Nephron progenitor cell (in vitro differentiated cells): ENCODE results near the gene ZNF14.
"Not testable (repeated sequence)": the region's sequence is repeated elsewhere in the genome, so short reads cannot be mapped to it uniquely, and the experiment has no call there.

Experiments
- DNase-seq: peaks from one replicate; pipeline ENCODE4 v3.0.0; 2021
- H3K27ac Mint-ChIP-seq: 2 replicates; pipeline ENCODE4 v1.8.0; 2021; ENCODE audit warnings: mild to moderate bottlenecking, moderate library complexity, mixed read lengths
- H3K27me3 Mint-ChIP-seq: 2 replicates; pipeline ENCODE4 v1.8.0; 2021; ENCODE audit warnings: mild to moderate bottlenecking, low read depth, mixed read lengths; ENCODE audit not compliant: poor library complexity
- H3K36me3 Mint-ChIP-seq: 2 replicates; pipeline ENCODE4 v1.8.0; 2021; ENCODE audit warnings: low read depth, mixed read lengths
- H3K4me1 Mint-ChIP-seq: 2 replicates; pipeline ENCODE4 v1.8.0; 2021; ENCODE audit warnings: mixed read lengths
- H3K4me3 Mint-ChIP-seq: 2 replicates; pipeline ENCODE4 v1.8.0; 2021; ENCODE audit warnings: mild to moderate bottlenecking, moderate library complexity, mixed read lengths
- H3K9me3 Mint-ChIP-seq: 2 replicates; pipeline ENCODE4 v1.8.0; 2021; ENCODE audit warnings: mild to moderate bottlenecking, moderate library complexity, mixed read lengths
- CTCF ChIP-seq: fragments of 200-600 bp; sonication (generic); IDR thresholded peaks from 2 replicates; pipeline ENCODE4 v1.5.0; 2021; ENCODE audit warnings: antibody characterized with exemption

ZNF14 gene

DNA sequence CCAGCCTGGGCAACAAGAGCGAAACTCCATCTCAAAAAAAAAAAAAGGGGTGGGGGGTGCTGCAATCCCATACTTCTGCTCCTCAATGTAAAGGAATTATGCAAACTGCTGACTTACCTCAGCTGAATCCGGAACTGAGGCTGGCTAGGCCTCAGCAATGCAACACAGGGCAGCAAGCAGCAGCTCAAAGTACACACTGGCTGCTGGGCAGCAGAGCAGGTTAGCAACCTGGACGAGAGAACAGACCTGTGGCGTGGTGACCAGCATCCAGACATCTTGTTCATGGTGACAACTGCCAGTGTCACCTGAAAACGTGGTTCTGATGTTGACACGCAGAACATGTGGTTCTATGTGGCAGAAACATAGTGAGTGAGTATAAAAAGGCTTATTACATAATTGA lies 28.1 kb downstream of the ZNF14 start:
- H3K4me1 Mint-ChIP-seq: no peaks in the 10 kb centered on the region
- no peak overlapping the region for H3K27ac Mint-ChIP-seq
- no peak for TF ChIP-seq CTCF
- no peak overlapping the region for H3K4me3 Mint-ChIP-seq
- H3K36me3 Mint-ChIP-seq: peaks cover 94% of the 10 kb centered on the region
- peaks cover 5% of the 10 kb centered on the region for H3K27me3 Mint-ChIP-seq
- peaks cover 97% of the 10 kb centered on the region for H3K9me3 Mint-ChIP-seq
- DNase-seq: no peak

DNA sequence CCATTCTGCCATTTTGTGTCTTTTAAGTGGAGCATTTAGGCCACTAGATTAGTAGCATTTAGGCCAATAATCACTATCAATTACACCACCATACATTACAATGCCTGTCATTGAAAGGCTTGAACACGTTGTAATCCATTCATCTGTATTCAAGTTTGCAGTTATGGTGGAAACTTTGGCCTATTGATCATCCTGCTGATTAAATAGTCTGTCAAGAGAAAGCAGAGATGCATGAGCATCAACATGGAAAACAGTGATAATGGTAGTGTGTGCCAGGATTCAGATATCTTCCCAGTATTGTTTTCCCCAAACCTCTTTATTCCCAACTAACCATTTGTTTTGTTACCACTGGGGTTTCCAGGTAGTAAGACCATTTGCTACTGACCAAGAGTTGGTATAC lies 32.4 kb downstream of the ZNF14 start:
- peaks cover 89% of the 10 kb centered on the region for H3K9me3 Mint-ChIP-seq
- not testable (repeated sequence) for H3K27me3 Mint-ChIP-seq, H3K4me1 Mint-ChIP-seq, H3K27ac Mint-ChIP-seq, H3K4me3 Mint-ChIP-seq, DNase-seq
- peaks cover 58% of the 10 kb centered on the region for H3K36me3 Mint-ChIP-seq

GRCh38 chr19:19697589-19697988 lies 35.3 kb downstream of the ZNF14 start:
- Mint-ChIP-seq H3K4me1 (no peaks in the 10 kb centered on the region), H3K27me3 (peaks cover 5% of the 10 kb centered on the region), H3K36me3 (peaks cover 31% of the 10 kb centered on the region), H3K9me3 (peaks cover 72% of the 10 kb centered on the region), H3K4me3 (no peak overlapping the region), H3K27ac (no peak overlapping the region)
- DNase-seq: no peak
- no peak for TF ChIP-seq CTCF

- Mint-ChIP-seq H3K36me3 (peaks cover 21% of the 10 kb centered on the region), H3K4me1 (no peaks in the 10 kb centered on the region), H3K9me3 (peaks cover 66% of the 10 kb centered on the region), H3K4me3 (no peak overlapping the region), H3K27ac (no peak overlapping the region), H3K27me3 (peaks cover 5% of the 10 kb centered on the region)
- no peak for DNase-seq
- TF ChIP-seq CTCF: no peak
Observed at GRCh38 chr19:19696386-19696785, 36.5 kb downstream of the ZNF14 start.

DNA sequence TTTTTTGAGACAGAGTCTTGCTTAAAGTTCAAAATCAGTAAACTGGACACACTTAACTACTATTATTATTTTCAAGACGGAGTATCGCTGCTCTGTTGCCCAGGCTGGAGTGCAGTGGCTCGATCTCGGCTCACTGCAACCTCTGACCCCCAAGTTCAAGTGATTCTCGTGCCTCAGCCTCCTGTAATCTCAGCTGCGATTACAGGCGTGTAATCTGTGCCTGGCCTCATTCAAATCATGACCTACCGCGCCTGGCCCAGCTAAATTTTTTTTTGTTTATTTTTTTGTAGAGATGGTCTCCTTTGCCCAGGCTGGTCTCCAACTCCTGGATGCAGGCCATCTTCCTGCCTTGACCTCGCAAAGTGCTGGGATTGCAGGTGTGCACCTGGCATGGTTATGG lies 41.2 kb downstream of the ZNF14 start:
- no peak for DNase-seq
- peaks cover 35% of the 10 kb centered on the region for H3K9me3 Mint-ChIP-seq
- no peaks in the 10 kb centered on the region for H3K27me3 Mint-ChIP-seq
- no peaks in the 10 kb centered on the region for H3K4me1 Mint-ChIP-seq
- no peak for TF ChIP-seq CTCF
- no peak overlapping the region for H3K27ac Mint-ChIP-seq
- H3K36me3 Mint-ChIP-seq: peaks cover 5% of the 10 kb centered on the region
- H3K4me3 Mint-ChIP-seq: no peak overlapping the region

DNA sequence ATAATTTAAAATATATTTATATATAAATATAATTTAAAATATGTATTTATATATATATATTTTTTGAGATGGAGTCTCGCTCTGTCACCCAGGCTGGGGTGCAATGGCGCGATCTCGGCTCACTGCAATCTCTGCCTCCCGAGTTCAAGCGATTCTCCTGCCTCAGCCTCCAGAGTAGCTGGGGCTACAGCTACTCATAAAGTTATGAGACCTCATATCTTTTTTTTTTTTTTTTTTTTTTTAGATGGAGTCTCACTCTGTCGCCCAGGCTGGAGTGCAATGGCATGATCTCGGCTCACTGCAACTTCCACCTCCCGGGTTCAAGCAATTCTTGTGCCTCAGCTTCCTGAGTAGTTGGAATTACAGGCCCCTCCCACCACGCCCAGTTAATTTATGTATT lies 43.9 kb downstream of the ZNF14 start:
- Mint-ChIP-seq H3K9me3 (peaks cover 50% of the 10 kb centered on the region), H3K36me3 (peaks cover 19% of the 10 kb centered on the region)
- H3K4me1 Mint-ChIP-seq, H3K27me3 Mint-ChIP-seq, H3K4me3 Mint-ChIP-seq, DNase-seq, H3K27ac Mint-ChIP-seq: not testable (repeated sequence)

- peaks cover 39% of the 10 kb centered on the region for H3K36me3 Mint-ChIP-seq
- H3K9me3 Mint-ChIP-seq: peaks cover 64% of the 10 kb centered on the region
- DNase-seq: no peak
- TF ChIP-seq CTCF: no peak
- H3K27me3 Mint-ChIP-seq: peaks cover 4% of the 10 kb centered on the region
- no peak overlapping the region for H3K27ac Mint-ChIP-seq
- H3K4me1 Mint-ChIP-seq: no peaks in the 10 kb centered on the region
- H3K4me3 Mint-ChIP-seq: no peak overlapping the region
Observed at GRCh38 chr19:19687090-19687489, 45.8 kb downstream of the ZNF14 start.
